H1 (cell line): Measurements from ENCODE around the gene MSH2. TPM values are rescaled to one million over a fixed set of nuclear protein-coding genes. Genes with fewer than 3 reads are reported as not detected.

Source experiments
- CBX5 ChIP-seq: fragments of 300-800, 300-1000 bp; sonication (generic); IDR thresholded peaks from 2 replicates; pipeline ENCODE4 v1.7.1; 2016; ENCODE audit warnings: antibody characterized with exemption, low read length, low read depth
- GABPA ChIP-seq: IDR thresholded peaks from 2 replicates; pipeline ENCODE4 v1.6.1; 2011; ENCODE audit warnings: mild to moderate bottlenecking, low read length, moderate library complexity, borderline replicate concordance; ENCODE audit not compliant: insufficient read depth
- SP2 ChIP-seq: IDR thresholded peaks from 2 replicates; pipeline ENCODE4 v1.6.1; 2012; ENCODE audit warnings: mild to moderate bottlenecking, low read length, inconsistent platforms
- TAF1 ChIP-seq: IDR thresholded peaks from 2 replicates; pipeline ENCODE4 v1.6.1; 2011; ENCODE audit warnings: mild to moderate bottlenecking, low read depth, low read length
- polyA plus RNA-seq, 7 experiments: library from polyadenylated mRNA; depleted of rRNA in 3 of 7; stranded (reverse) in 5 of 7; unstranded in 2 of 7; fragments of >200 nt in 5 of 7; fragments of 200-250 nt in 2 of 7; gene quantifications; 1 replicate in 5 of 7; 2 replicates in 1 of 7; 4 replicates in 1 of 7; pipeline versions ENCODE4 v1.2.1 to v1.2.3, GENCODE V29; 2011 to 2013; ENCODE audit warnings: missing spikeins in 2 of 7, mixed read lengths in 2 of 7
- total RNA-seq: library from RNA; stranded (reverse); fragmentation: NEBNext Ultra II Directional; extraction: Animal tissue kit (Norgen Biotek cat#: 25700); gene quantifications from 2 replicates; pipeline ENCODE4 v1.2.1, GENCODE V29; 2021

MSH2 gene
- total and polyA plus RNA-seq, 2 of the 8 experiments (the other 6 are each of a cell fraction or from before 2014, with no cell fraction given): 64.1 to 228 TPM

DNA sequence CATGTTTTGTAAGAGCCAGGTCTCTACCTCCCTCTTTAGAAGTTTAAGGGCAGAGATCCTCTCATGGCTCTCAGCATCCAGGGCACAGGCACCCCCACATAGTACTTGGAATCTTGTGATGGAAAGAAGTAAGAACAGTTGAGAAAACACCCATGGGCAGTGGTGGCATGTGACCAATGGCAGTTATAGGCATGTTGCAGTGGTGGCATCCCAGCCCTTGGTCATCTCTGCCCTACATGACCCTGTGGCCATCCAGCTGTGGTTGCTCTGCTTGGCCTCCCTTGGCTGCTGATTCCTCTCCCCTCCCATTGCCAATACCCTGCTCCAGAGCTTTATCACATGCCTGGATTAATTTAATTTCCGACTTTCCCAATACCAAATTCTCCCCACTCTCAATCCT lies 13.3 kb upstream of the MSH2 start (continued):
- no peak for TF ChIP-seq GABPA
- no peak for TF ChIP-seq TAF1
- no peak for TF ChIP-seq CBX5
- TF ChIP-seq SP2: no peak
